ENCODE results near the gene ASB6. TPM values are rescaled to one million over a fixed set of nuclear protein-coding genes. Genes with fewer than 3 reads are reported as not detected.
"Not testable (repeated sequence)": the region's sequence is repeated elsewhere in the genome, so short reads cannot be mapped to it uniquely, and the experiment has no call there.

ASB6 gene
- total RNA-seq, 2 experiments from 2014 or later, result 24.9 to 25.1 TPM

GRCh38 chr9:129602598-129603415 is 39.1 kb downstream of the ASB6 start:
- no peak overlapping the region for H3K4me3 Mint-ChIP-seq
- H3K9me3 Mint-ChIP-seq, result no peaks in the 10 kb centered on the region
- no peaks in the 10 kb centered on the region for H3K36me3 Mint-ChIP-seq
- no peak for DNase-seq
- peaks cover 29% of the 10 kb centered on the region for H3K4me1 Mint-ChIP-seq
- H3K27ac Mint-ChIP-seq, result no peak overlapping the region
- H3K27me3 Mint-ChIP-seq, result peaks cover 9% of the 10 kb centered on the region

- H3K4me1 Mint-ChIP-seq, result peaks cover 27% of the 10 kb centered on the region
- H3K4me3 Mint-ChIP-seq, result no peak overlapping the region
- no peak overlapping the region for H3K27ac Mint-ChIP-seq
- peaks cover 9% of the 10 kb centered on the region for H3K27me3 Mint-ChIP-seq
- DNase-seq, result no peak
- no peaks in the 10 kb centered on the region for H3K36me3 Mint-ChIP-seq
- H3K9me3 Mint-ChIP-seq, result no peaks in the 10 kb centered on the region
Observed at GRCh38 chr9:129601082-129601674, 40.8 kb downstream of the ASB6 start.

DNA sequence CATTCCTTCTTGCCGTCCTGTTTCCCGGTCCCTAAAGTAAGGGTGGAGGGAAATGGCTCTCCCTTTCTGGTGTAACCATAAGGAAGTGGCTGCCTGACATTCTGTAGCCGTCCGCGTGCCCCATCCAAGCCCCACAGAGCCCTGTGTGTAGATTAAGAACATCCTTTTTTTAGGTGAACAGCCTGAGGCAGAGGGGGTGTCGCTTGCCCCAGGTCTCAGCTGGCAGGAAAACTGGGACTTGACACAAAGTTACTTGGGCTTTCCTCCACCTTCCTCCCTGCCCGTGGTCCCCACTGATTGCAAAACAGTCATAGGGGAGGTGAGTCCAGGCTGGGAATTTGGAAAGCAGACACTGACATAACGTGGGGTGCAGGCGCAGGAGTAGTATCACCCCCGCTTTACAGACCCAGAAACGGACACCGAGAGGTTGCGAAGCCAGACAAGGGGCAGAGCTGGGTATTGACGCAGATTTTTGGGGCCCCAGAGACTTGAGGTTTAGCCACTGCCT is 43.8 kb downstream of the ASB6 start:
- no peak for DNase-seq
- H3K4me1 Mint-ChIP-seq, result peaks cover 23% of the 10 kb centered on the region
- peak overlapping the region; percentile 8 for H3K4me3 Mint-ChIP-seq
- H3K27me3 Mint-ChIP-seq, result peaks cover 9% of the 10 kb centered on the region
- H3K36me3 Mint-ChIP-seq, result no peaks in the 10 kb centered on the region
- no peak overlapping the region for H3K27ac Mint-ChIP-seq
- no peaks in the 10 kb centered on the region for H3K9me3 Mint-ChIP-seq

GRCh38 chr9:129597355-129598088 is 44.4 kb downstream of the ASB6 start:
- DNase-seq, result peak; percentile 52
- H3K27ac Mint-ChIP-seq, result no peak overlapping the region
- H3K9me3 Mint-ChIP-seq, result no peaks in the 10 kb centered on the region
- H3K4me1 Mint-ChIP-seq, result peaks cover 20% of the 10 kb centered on the region
- H3K4me3 Mint-ChIP-seq, result peak overlapping the region; percentile 8
- no peaks in the 10 kb centered on the region for H3K36me3 Mint-ChIP-seq
- H3K27me3 Mint-ChIP-seq, result peaks cover 9% of the 10 kb centered on the region

DNA sequence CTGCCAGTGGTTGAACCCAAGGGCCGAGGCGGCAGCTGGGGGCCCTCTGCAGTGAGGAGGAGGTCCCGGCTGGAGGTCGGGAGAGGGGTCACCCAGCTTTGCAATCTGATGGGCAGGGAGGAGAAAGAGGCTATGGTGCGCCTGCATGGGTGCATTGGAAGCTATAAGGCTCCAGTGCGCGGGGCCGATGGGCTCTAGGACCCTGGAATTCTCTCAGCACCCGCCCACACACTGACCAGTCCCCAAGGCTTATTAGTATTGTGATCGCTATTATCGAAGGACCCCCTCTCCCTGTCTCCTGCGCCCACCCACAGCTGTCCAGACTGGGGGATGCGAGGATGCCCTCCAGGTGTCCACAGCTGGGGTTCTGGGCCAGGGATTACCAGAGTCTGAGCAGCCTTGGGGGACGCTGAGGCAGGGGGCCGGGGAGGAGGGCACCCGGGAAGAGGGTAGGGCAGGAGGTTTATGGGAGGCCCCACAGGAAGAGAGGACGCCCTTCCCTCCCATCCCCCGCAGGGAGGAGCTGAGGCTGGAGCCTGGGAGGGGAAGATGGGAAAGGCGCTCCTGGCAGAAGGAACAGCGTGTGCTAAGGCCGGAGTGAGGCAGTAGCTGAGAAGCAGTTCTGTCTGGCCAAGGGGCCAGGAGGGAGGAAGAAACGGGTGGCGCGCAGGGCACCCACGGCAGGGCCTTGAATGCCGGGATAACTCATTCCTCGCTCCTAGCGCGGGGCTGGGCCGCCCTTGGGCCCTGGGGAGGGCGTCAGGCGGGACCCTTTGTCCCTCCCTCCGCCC is 45.2 kb downstream of the ASB6 start:
- Mint-ChIP-seq H3K4me3 (no peak overlapping the region), H3K36me3 (no peaks in the 10 kb centered on the region), H3K27ac (no peak overlapping the region), H3K4me1 (peaks cover 20% of the 10 kb centered on the region), H3K9me3 (no peaks in the 10 kb centered on the region), H3K27me3 (peaks cover 9% of the 10 kb centered on the region)
- no peak for DNase-seq

DNA sequence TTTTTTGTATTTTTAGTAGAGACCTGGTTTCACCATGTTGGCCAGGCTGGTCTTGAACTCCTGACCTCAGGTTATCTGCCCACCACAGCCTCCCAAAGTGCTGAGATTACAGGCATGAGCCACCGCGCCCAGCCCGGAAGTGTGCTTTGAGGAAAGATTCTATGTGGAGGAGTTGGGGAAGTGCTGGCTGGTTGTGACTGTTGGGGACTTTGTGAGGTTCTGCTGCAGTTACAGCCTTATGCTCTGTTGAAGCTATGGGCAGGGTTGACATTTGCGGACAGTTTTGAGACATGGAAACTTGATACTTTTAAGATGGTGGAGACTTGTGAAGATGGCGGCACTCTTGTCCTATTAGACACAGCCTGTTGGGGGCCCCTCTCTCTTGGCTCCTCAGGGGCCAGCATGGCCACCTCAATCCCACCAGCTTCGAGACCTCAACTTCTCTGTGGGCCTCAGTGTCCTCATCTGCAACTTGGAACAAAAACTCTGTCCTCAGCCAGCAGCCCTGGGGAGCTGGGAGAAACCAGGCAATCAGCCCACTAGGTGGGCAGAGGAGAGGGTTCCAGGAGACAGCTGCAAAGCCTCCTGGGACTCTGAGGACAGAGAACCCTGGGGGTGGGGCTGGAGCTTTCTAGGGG is 45.9 kb downstream of the ASB6 start:
- no peak overlapping the region for H3K27ac Mint-ChIP-seq
- peaks cover 20% of the 10 kb centered on the region for H3K4me1 Mint-ChIP-seq
- H3K27me3 Mint-ChIP-seq, result peaks cover 8% of the 10 kb centered on the region
- DNase-seq, result no peak
- no peaks in the 10 kb centered on the region for H3K9me3 Mint-ChIP-seq
- H3K4me3 Mint-ChIP-seq, result no peak overlapping the region
- no peaks in the 10 kb centered on the region for H3K36me3 Mint-ChIP-seq

- peaks cover 20% of the 10 kb centered on the region for H3K4me1 Mint-ChIP-seq
- no peak for DNase-seq
- H3K36me3 Mint-ChIP-seq, result no peaks in the 10 kb centered on the region
- H3K9me3 Mint-ChIP-seq, result no peaks in the 10 kb centered on the region
- H3K4me3 Mint-ChIP-seq, result no peak overlapping the region
- H3K27me3 Mint-ChIP-seq, result peaks cover 5% of the 10 kb centered on the region
- H3K27ac Mint-ChIP-seq, result no peak overlapping the region
Observed at GRCh38 chr9:129595311-129595741, 46.6 kb downstream of the ASB6 start.

DNA sequence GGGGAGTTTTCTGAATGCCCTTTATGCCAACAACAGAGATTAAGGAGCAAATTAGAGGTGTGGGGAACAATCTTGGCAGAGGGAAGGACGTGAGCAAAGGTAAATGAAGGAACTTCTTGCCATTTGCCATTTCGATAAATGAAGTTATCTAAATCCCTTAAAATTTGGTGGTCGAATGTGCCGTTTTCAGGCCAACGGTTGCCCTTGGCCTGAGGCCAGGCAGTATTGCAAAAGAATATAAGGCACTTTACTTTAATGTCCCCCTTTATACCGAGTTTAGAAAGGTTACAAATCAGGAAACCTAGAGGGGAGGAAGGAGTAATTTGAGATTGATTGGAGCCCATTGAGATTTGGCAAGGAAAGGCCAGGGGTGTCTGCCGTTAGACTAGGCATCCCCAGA is 47.3 kb downstream of the ASB6 start:
- no peaks in the 10 kb centered on the region for H3K36me3 Mint-ChIP-seq
- peaks cover 20% of the 10 kb centered on the region for H3K4me1 Mint-ChIP-seq
- no peak overlapping the region for H3K27ac Mint-ChIP-seq
- H3K27me3 Mint-ChIP-seq, result peaks cover 5% of the 10 kb centered on the region
- H3K9me3 Mint-ChIP-seq, result no peaks in the 10 kb centered on the region
- DNase-seq, result no peak
- no peak overlapping the region for H3K4me3 Mint-ChIP-seq

DNA sequence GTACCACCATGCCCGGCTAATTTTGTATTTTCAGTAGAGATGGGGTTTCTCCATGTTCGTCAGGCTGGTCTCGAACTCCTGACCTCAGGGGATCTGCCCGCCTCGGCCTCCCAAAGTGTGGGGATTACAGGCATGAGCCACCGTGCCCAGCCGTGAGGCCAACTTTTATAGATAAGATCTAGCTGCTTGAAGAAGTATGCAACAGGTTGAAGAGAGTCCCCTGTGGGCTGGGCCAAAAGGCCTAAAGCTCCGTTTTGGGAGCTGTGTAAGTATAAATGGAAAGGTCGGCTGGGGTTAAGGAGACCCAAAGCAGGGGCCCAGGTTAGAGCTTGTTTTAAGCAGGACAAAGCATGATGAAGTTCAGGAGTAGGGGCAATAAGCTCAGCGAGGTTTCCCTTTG is 49.2 kb downstream of the ASB6 start:
- not testable (repeated sequence) for H3K27me3 Mint-ChIP-seq, DNase-seq, H3K27ac Mint-ChIP-seq, H3K9me3 Mint-ChIP-seq, H3K36me3 Mint-ChIP-seq, H3K4me3 Mint-ChIP-seq
- peaks cover 12% of the 10 kb centered on the region for H3K4me1 Mint-ChIP-seq

GRCh38 chr9:129591916-129592315 is 50.0 kb downstream of the ASB6 start:
- no peaks in the 10 kb centered on the region for H3K36me3 Mint-ChIP-seq
- DNase-seq, result no peak
- no peaks in the 10 kb centered on the region for H3K9me3 Mint-ChIP-seq
- H3K4me3 Mint-ChIP-seq, result no peak overlapping the region
- peaks cover 17% of the 10 kb centered on the region for H3K4me1 Mint-ChIP-seq
- H3K27ac Mint-ChIP-seq, result no peak overlapping the region
- no peaks in the 10 kb centered on the region for H3K27me3 Mint-ChIP-seq

DNA sequence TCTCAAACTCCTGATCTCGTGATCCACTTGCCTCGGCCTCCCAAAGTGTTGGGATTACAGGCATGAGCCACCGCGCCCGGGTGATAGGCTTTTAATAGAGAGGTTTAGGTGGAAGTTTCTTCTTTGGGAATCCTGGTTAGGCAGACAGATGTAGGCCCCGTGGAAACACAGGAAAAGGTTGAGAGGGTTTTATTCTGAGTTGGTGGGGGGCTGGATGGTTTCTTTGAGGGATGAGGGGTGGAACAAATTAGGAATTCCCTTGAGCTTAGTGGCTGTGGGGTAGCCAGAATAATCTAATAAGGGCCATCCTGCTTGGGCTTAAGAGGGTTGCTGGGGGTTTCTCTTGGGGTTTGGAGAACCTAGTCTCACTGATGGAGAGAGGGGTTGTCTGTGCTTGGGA is 51.5 kb downstream of the ASB6 start:
- no peaks in the 10 kb centered on the region for H3K36me3 Mint-ChIP-seq
- no peak overlapping the region for H3K27ac Mint-ChIP-seq
- no peaks in the 10 kb centered on the region for H3K27me3 Mint-ChIP-seq
- H3K4me3 Mint-ChIP-seq, result no peak overlapping the region
- peaks cover 14% of the 10 kb centered on the region for H3K4me1 Mint-ChIP-seq
- no peaks in the 10 kb centered on the region for H3K9me3 Mint-ChIP-seq
- no peak for DNase-seq

GRCh38 chr9:129587487-129588262 is 54.3 kb downstream of the ASB6 start:
- DNase-seq, result no peak
- Mint-ChIP-seq H3K36me3 (no peaks in the 10 kb centered on the region), H3K4me3 (no peak overlapping the region), H3K27ac (no peak overlapping the region), H3K27me3 (no peaks in the 10 kb centered on the region), H3K4me1 (peaks cover 30% of the 10 kb centered on the region), H3K9me3 (no peaks in the 10 kb centered on the region)

DNA sequence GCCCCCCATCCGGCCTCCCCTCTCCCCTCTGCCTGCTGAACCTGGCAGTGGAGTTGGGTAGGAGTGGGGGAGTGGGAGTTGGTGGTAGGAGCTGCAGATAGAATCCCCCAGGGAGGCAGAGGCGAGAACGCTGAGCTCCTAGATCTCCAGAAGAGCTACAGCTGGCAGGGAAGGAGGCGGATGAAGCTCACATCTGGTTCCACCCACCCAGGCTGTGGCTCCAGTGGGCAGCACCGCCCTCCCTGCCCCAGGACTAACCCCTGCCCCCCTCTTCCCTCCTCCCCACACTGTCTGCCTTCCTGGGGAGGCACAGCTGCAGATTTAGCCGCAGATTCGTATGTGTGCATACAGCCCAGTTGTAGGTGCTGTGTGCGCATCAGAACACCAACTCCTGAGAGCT is 55.3 kb downstream of the ASB6 start:
- peaks cover 38% of the 10 kb centered on the region for H3K4me1 Mint-ChIP-seq
- no peaks in the 10 kb centered on the region for H3K27me3 Mint-ChIP-seq
- no peak overlapping the region for H3K4me3 Mint-ChIP-seq
- DNase-seq, result no peak
- no peaks in the 10 kb centered on the region for H3K36me3 Mint-ChIP-seq
- no peaks in the 10 kb centered on the region for H3K9me3 Mint-ChIP-seq
- H3K27ac Mint-ChIP-seq, result no peak overlapping the region

DNA sequence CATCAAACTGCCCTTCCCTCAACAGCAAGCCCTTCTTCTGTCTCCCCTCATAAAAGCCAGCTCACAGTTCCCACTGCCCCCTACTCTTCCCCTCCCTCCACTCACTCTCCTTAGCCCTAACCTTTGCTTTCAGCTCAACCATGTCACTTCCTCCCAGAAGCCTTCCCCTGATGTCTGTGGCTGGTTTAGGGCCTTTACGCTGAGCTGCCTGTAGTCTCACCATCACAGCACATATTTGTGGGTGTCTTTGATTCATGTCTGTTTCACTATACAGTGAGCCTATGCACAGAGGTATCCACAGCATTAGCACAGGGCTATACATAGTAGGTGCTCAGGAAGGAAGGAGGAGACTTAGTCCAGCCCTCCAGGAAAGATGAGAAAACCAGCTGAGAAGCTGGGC is 55.7 kb downstream of the ASB6 start:
- Mint-ChIP-seq H3K9me3 (no peaks in the 10 kb centered on the region), H3K4me3 (no peak overlapping the region), H3K27me3 (no peaks in the 10 kb centered on the region), H3K4me1 (peaks cover 38% of the 10 kb centered on the region), H3K36me3 (no peaks in the 10 kb centered on the region), H3K27ac (peak overlapping the region; percentile 17)
- no peak for DNase-seq
